Activated naive CD8-positive, alpha-beta T cell treated with anti-CD3 and anti-CD28 coated beads, Interleukin-2, amount 50 U/mL, for 24 hours (primary cell): Measurements from ENCODE around the gene C10orf88.

Experiments
- ATAC-seq: fragments of 150-1000 bp; cut with Tn5 transposase; one replicate; pipeline ENCODE4 v1.10.0; 2021
- DNase-seq: peaks from one replicate; pipeline ENCODE4 v3.0.0; 2021
- H3K27ac Mint-ChIP-seq: one replicate; pipeline ENCODE4 v1.8.0; 2021; ENCODE audit warnings: mild to moderate bottlenecking, mixed read lengths
- H3K27me3 Mint-ChIP-seq: one replicate; pipeline ENCODE4 v1.8.0; 2021; ENCODE audit warnings: mixed read lengths
- H3K36me3 Mint-ChIP-seq: one replicate; pipeline ENCODE4 v1.8.0; 2021; ENCODE audit warnings: low read depth, mixed read lengths
- H3K4me1 Mint-ChIP-seq: one replicate; pipeline ENCODE4 v1.8.0; 2021; ENCODE audit warnings: mixed read lengths
- H3K4me3 Mint-ChIP-seq: one replicate; pipeline ENCODE4 v1.8.0; 2021; ENCODE audit warnings: mild to moderate bottlenecking, moderate library complexity, mixed read lengths
- H3K9me3 Mint-ChIP-seq: one replicate; pipeline ENCODE4 v1.8.0; 2021; ENCODE audit warnings: mixed read lengths

The C10orf88 gene

GRCh38 chr10:122981066-122981464, 27.0 kb upstream of the C10orf88 start:
- Mint-ChIP-seq H3K4me3 (peak overlapping the region; percentile 84), H3K36me3 (peaks cover under 1% of the 10 kb centered on the region), H3K4me1 (peaks cover 21% of the 10 kb centered on the region), H3K27me3 (peaks cover 4% of the 10 kb centered on the region), H3K9me3 (no peaks in the 10 kb centered on the region), H3K27ac (peak overlapping the region; percentile 92)
- DNase-seq: no peak
- no peak for ATAC-seq

DNA sequence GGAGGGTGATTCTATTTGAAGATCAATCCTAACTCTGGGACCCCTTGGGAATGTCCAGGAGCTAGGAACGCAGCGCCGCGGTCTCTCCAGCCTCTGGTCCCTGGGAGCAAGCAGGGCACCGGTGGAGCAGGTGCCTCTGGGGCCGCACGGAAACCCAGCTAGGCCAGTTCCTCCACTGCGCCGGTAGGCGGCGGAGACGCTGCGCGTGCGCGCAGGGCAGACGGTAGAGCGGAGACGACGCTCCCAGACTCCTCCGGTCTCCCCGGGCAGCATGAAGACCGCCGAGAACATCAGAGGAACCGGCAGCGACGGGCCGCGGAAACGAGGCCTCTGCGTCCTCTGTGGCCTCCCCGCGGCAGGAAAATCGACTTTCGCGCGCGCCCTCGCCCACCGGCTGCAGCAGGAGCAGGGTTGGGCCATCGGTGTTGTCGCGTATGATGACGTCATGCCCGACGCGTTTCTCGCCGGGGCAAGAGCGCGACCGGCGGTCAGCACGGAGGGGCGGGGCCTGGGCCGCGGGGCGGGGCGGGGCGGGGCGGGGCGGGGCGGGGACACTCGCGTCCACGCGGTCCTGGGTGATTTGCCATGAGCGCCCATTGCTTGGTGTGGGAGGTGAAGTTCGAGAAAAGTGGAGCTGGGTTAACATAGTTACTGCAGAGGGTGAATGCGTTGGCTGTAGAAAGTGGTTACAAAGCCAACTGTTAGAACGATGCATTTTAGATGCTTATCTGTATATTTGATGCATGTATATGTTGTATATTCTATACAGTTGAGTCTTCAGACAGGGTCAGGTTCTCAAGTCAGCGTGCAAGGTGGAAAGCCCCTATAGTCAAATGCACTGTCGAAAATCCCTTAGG, 26.4 kb upstream of the C10orf88 start, which contains the start of gene PSTK:
TSS of gene PSTK (plus strand) at position 193 of the 857 bp plus-strand sequence. CDS start at position 272, 79 bp downstream.
- Mint-ChIP-seq H3K4me3 (peak within 1 kb of the TSS; percentile 84), H3K36me3 (no peaks in the 10 kb centered on the region), H3K4me1 (peaks cover 21% of the 10 kb centered on the region), H3K27me3 (peaks cover 7% of the 10 kb centered on the region), H3K9me3 (no peaks in the 10 kb centered on the region), H3K27ac (peak within 1 kb of the TSS; percentile 92)
- DNase-seq: peak; percentile 90
- peak; percentile 97 for ATAC-seq

DNA sequence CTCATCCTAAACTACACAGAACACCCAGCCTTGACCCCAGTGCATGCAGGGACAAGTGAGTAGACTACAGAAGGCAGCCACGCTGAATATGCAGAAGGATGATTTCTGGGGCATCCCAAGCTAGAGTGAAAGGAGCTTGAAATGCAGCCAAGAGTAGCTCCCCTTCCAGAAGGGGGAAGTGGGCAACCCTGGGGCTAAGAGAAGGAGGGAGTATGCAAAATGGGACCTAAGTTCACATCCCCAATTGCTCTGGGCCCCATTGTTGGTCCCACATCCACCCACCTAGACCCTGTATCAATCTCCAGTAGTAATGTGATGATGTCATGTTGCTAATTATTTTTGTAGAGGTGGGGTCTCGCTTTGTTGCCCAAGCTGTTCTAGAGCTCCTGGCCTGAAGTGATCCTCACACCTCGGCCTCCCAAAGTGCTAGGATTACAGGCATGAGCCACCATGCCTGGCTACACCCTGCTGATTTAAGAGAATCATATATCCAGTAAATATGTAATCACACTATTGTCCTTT, 20.6 kb upstream of the C10orf88 start:
- Mint-ChIP-seq H3K4me3 (no peak overlapping the region), H3K27ac (no peak overlapping the region), H3K9me3 (no peaks in the 10 kb centered on the region), H3K4me1 (no peaks in the 10 kb centered on the region), H3K36me3 (no peaks in the 10 kb centered on the region), H3K27me3 (peaks cover 9% of the 10 kb centered on the region)
- no peak for DNase-seq
- no peak for ATAC-seq

GRCh38 chr10:122974023-122974422, 20.0 kb upstream of the C10orf88 start:
- Mint-ChIP-seq H3K27ac (no peak overlapping the region), H3K36me3 (no peaks in the 10 kb centered on the region)
- no peak for ATAC-seq

GRCh38 chr10:122968698-122969097, 14.7 kb upstream of the C10orf88 start:
- Mint-ChIP-seq H3K9me3 (peaks cover 23% of the 10 kb centered on the region), H3K27ac (no peak overlapping the region), H3K4me1 (no peaks in the 10 kb centered on the region), H3K4me3 (no peak overlapping the region), H3K27me3 (peaks cover 6% of the 10 kb centered on the region), H3K36me3 (no peaks in the 10 kb centered on the region)
- ATAC-seq (no peak), DNase-seq (no peak)

More at GRCh38 chr10:122974023-122974422, 20.0 kb upstream of the C10orf88 start:
- Mint-ChIP-seq H3K27me3 (peaks cover 9% of the 10 kb centered on the region), H3K9me3 (no peaks in the 10 kb centered on the region), H3K4me3 (no peak overlapping the region), H3K4me1 (no peaks in the 10 kb centered on the region)
- no peak for DNase-seq

GRCh38 chr10:122966879-122967278, 12.9 kb upstream of the C10orf88 start:
- DNase-seq: no peak
- no peak for ATAC-seq
- Mint-ChIP-seq H3K36me3 (peaks cover 2% of the 10 kb centered on the region), H3K4me3 (no peak overlapping the region), H3K27ac (no peak overlapping the region), H3K27me3 (peaks cover 8% of the 10 kb centered on the region), H3K9me3 (peaks cover 23% of the 10 kb centered on the region), H3K4me1 (no peaks in the 10 kb centered on the region)

- Mint-ChIP-seq H3K27me3 (peaks cover 6% of the 10 kb centered on the region), H3K9me3 (peaks cover 18% of the 10 kb centered on the region), H3K27ac (no peak overlapping the region), H3K4me3 (no peak overlapping the region), H3K36me3 (peaks cover 2% of the 10 kb centered on the region), H3K4me1 (no peaks in the 10 kb centered on the region)
- DNase-seq: no peak
- no peak for ATAC-seq
Observed at GRCh38 chr10:122962405-122962804, 8.4 kb upstream of the C10orf88 start.

DNA sequence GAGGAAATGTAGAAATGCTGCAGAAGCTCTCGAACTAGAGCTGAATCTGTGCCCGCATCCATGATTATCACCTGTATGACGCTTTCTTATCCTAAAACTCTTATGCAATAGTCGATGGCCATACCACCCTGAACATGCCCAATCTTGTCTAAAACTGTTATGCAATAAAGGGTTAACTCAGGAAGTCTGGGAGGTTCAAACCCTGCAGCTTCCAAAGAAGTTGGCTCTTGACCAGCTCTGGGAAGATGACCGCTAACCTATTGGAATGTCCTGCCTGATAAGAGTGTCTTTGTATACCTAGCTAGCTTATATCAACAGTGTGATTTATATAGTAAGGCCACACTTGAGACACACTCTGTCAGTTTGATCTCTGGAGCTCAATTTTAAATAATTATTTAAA, 3.4 kb upstream of the C10orf88 start:
- DNase-seq (no peak), ATAC-seq (no peak)
- H3K9me3 Mint-ChIP-seq: peaks cover 9% of the 10 kb centered on the region
- H3K36me3 Mint-ChIP-seq: peaks cover 6% of the 10 kb centered on the region
- H3K27ac Mint-ChIP-seq: no peak overlapping the region
- peaks cover 6% of the 10 kb centered on the region for H3K27me3 Mint-ChIP-seq
- H3K4me1 Mint-ChIP-seq: peaks cover 26% of the 10 kb centered on the region
- no peak overlapping the region for H3K4me3 Mint-ChIP-seq

DNA sequence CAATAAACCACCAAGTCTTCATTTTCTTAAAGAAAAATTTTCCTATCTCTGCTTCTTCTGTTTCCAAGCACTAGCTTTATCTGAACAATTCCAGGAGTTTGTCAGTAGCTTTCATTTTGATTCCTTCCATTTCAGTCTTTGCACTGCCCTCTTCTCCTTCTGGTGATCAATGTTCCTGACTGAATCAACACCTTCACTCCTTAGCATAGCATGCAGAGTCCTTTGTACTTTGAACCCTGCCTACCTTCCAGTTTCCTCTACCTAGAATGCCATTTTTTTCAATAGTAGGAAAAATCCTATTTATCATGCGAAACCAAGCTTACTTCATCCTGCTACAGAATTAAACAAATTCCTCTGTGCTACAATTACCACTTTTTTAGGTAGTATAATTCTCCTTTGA, 1.9 kb upstream of the C10orf88 start:
- no peak overlapping the region for H3K4me3 Mint-ChIP-seq
- no peak for ATAC-seq
- H3K27me3 Mint-ChIP-seq: peaks cover 6% of the 10 kb centered on the region

GRCh38 chr10:122954731-122955050, 664 bp upstream of the C10orf88 start:
- Mint-ChIP-seq H3K27me3 (peaks cover 6% of the 10 kb centered on the region), H3K27ac (peak overlapping the region; percentile 97), H3K4me3 (peak overlapping the region; percentile 86), H3K4me1 (peaks cover 32% of the 10 kb centered on the region), H3K9me3 (peaks cover 9% of the 10 kb centered on the region), H3K36me3 (peaks cover 21% of the 10 kb centered on the region)
- ATAC-seq (no peak), DNase-seq (no peak)

More for the DNA sequence above, 1.9 kb upstream of the C10orf88 start:
- Mint-ChIP-seq H3K36me3 (peaks cover 13% of the 10 kb centered on the region), H3K9me3 (peaks cover 9% of the 10 kb centered on the region), H3K27ac (no peak overlapping the region), H3K4me1 (peaks cover 32% of the 10 kb centered on the region)
- DNase-seq: no peak

GRCh38 chr10:122949296-122949695, 4.7 kb downstream of the C10orf88 start:
- Mint-ChIP-seq H3K4me3 (no peak overlapping the region), H3K27ac (no peak overlapping the region), H3K4me1 (peaks cover 21% of the 10 kb centered on the region), H3K27me3 (peaks cover 3% of the 10 kb centered on the region), H3K9me3 (no peaks in the 10 kb centered on the region), H3K36me3 (peaks cover 50% of the 10 kb centered on the region)
- DNase-seq (no peak), ATAC-seq (no peak)

DNA sequence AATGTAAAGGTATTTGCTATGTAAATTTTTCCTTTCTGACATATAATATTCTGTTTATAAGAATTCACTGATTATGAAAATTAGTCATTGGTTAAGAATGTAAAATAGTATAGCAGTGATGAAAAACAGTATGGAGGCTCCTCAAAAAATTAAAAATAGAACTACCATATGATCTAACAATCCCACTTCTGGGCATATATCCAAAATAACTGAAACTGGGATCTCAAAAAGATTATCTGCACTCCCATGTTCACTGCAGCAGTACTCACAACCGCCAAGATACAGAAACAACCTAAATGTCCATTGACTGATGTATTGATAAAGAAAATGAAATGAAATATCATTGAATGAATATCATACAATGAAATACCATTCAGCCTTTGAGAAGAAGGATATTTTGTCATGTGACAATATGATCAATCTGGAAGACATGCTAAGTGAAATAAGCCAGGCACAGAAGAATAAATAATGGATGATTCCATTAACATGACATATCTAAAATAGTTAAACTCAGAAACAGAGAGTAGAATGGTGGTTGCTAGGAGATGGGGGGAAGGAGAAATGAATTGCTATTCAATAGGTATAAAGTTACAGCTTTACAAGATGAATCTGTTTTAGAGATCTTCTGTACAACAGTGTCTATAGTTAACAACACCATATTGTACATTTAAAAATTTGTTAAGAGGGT, 14.0 kb downstream of the C10orf88 start:
- Mint-ChIP-seq H3K9me3 (no peaks in the 10 kb centered on the region), H3K4me1 (peaks cover 2% of the 10 kb centered on the region), H3K4me3 (no peak overlapping the region), H3K27me3 (no peaks in the 10 kb centered on the region), H3K36me3 (peaks cover 45% of the 10 kb centered on the region), H3K27ac (no peak overlapping the region)
- DNase-seq: no peak
- no peak for ATAC-seq

DNA sequence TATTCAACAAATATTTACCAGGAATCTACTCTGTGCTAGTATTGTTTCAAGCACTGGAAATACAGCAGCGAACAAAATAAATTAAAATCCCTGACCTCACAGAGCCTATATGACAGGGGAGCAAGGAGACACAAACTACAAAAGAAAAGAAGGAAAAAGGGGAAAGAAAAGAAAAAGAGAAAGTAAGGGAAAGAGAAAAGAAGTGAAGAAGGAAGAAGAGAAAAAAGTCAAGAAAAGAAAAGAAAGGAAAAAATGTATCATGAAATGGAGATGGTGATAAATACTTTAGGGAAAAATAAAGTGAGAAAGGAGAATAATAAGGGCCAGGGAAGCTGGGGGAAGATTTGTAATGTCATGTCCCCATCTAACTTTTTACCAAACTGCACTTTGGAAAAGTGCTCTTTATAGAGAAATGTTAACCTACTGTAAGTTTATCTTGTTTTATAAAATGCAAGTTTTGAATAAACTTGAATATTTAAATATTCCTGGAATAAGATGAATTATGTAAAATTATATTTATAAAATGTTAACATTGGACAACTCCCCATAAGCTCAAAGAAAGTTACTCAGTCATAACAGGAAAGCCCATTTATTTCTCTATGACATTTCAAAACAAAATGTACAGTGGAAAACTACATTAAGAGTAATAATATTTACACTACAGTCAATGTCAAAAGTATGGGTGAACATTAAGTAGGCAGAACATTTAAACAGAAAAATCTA, 14.7 kb downstream of the C10orf88 start:
- ATAC-seq (no peak), DNase-seq (no peak)
- H3K36me3 Mint-ChIP-seq: peaks cover 47% of the 10 kb centered on the region
- no peak overlapping the region for H3K27ac Mint-ChIP-seq
- H3K27me3 Mint-ChIP-seq: no peaks in the 10 kb centered on the region
- H3K9me3 Mint-ChIP-seq: no peaks in the 10 kb centered on the region
- H3K4me1 Mint-ChIP-seq: peaks cover 2% of the 10 kb centered on the region
- no peak overlapping the region for H3K4me3 Mint-ChIP-seq

DNA sequence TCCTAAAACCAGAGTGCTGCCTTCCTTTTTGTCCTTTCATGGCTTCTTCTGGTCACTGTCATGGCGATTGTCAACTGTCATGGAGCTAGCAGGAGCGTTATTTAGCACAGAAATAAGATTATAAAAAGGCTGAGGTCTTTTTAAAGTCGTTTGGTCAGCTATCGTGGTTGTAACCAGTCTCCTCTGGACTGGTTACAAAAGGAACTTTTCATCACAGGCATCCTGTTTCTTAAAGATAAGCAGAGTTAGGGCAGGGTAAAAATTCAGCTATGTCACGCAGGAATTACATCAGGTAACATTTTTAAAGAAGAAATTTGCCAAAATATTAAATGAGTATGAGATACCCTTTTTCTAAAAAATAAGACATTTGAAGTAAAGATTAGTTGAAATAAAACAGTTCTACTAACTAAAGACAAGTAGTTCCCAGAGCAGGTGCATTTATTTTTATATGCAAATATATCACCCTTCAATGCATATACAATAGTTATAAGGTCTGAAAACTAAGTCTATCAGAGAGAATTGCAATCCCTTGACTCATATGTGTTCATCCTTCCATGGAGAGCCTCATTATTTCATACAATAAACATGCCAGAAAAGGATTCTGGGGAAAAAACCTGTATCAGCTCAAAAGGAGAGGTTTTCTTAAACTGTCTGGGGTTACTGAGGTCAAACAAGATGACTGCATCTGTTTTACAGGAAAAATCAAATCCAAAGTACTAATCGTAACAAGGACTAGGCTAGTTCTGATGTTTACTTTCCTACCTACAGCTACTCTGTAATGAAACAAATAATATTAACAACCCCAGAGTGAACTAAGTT, 22.7 kb downstream of the C10orf88 start:
- Mint-ChIP-seq H3K27me3 (no peaks in the 10 kb centered on the region), H3K36me3 (peaks cover 22% of the 10 kb centered on the region), H3K9me3 (no peaks in the 10 kb centered on the region), H3K4me1 (peaks cover 1% of the 10 kb centered on the region), H3K4me3 (no peak overlapping the region), H3K27ac (no peak overlapping the region)
- ATAC-seq (no peak), DNase-seq (no peak)
